Measurements from ENCODE around the gene NKD2.

DNA sequence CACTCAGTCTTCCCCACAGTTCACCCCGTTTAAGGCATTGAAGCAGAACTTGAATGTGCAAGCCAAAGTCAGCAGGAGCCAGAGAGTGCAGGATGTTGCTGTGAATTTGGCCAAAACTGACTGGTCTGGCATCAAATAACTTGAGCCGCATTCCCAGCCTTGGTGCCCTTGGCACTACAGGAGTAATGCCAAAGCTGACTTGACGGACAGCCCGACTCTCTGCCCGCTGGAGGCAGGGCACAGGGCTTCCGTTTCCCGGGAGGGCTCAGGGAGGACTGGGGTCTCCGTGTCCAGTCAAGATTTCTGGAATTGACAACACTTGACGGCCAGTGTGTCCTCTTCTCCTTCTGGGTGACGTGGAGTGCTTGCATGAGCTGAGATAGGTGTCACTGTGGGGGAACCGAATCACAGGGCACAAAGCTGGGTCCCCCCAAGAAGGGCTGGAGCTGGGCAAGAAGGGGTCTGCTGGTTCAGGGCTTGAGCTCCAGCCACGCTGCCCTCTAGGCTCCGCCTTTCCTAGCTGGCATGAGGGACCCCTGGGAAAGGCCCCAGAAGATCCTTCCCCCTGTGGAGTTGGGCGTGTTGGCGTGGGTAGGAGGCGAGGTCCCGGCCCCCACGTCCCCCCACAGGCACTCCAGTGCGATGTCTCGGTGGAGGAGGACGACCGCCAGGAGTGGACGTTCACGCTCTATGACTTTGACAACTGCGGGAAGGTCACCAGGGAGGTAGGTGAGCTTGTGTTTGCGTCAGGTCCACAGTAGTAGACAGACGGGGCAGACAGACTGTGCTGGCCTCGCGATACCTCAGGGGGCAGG lies 25.2 kb downstream of the NKD2 start:
- TF ChIP-seq ZNF354B (CRISPR knock-in tag; IDR thresholded peaks at IDR 0.05) (no peak), POLR2AphosphoS2 (IDR thresholded peaks at IDR 0.05; ENCODE audit: low read length) (no peak), TARDBP (IDR thresholded peaks at IDR 0.05) (no peak), CHD4 (IDR thresholded peaks at IDR 0.05; ENCODE audit: insufficient read depth, insufficient replicate concordance, low read depth, low read length, poor library complexity, severe bottlenecking) (no peak), CHD1 (IDR thresholded peaks at IDR 0.05; ENCODE audit: low read length) (no peak)
- TF ChIP-seq, protein P1, sequence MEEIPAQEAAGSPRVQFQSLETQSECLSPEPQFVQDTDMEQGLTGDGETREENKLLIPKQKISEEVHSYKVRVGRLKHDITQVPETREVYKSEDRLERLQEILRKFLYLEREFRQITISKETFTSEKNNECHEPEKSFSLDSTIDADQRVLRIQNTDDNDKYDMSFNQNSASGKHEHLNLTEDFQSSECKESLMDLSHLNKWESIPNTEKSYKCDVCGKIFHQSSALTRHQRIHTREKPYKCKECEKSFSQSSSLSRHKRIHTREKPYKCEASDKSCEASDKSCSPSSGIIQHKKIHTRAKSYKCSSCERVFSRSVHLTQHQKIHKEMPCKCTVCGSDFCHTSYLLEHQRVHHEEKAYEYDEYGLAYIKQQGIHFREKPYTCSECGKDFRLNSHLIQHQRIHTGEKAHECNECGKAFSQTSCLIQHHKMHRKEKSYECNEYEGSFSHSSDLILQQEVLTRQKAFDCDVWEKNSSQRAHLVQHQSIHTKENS (CRISPR knock-in tag; IDR thresholded peaks at IDR 0.05) = no peak
- TF ChIP-seq, protein P2, sequence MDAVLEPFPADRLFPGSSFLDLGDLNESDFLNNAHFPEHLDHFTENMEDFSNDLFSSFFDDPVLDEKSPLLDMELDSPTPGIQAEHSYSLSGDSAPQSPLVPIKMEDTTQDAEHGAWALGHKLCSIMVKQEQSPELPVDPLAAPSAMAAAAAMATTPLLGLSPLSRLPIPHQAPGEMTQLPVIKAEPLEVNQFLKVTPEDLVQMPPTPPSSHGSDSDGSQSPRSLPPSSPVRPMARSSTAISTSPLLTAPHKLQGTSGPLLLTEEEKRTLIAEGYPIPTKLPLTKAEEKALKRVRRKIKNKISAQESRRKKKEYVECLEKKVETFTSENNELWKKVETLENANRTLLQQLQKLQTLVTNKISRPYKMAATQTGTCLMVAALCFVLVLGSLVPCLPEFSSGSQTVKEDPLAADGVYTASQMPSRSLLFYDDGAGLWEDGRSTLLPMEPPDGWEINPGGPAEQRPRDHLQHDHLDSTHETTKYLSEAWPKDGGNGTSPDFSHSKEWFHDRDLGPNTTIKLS (IDR thresholded peaks at IDR 0.05; ENCODE audit: borderline replicate concordance, low read depth) = no peak
- TF ChIP-seq, protein P3, sequence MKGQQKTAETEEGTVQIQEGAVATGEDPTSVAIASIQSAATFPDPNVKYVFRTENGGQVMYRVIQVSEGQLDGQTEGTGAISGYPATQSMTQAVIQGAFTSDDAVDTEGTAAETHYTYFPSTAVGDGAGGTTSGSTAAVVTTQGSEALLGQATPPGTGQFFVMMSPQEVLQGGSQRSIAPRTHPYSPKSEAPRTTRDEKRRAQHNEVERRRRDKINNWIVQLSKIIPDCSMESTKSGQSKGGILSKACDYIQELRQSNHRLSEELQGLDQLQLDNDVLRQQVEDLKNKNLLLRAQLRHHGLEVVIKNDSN (CRISPR knock-in tag; IDR thresholded peaks at IDR 0.05) = no peak
- TF ChIP-seq, protein P4, sequence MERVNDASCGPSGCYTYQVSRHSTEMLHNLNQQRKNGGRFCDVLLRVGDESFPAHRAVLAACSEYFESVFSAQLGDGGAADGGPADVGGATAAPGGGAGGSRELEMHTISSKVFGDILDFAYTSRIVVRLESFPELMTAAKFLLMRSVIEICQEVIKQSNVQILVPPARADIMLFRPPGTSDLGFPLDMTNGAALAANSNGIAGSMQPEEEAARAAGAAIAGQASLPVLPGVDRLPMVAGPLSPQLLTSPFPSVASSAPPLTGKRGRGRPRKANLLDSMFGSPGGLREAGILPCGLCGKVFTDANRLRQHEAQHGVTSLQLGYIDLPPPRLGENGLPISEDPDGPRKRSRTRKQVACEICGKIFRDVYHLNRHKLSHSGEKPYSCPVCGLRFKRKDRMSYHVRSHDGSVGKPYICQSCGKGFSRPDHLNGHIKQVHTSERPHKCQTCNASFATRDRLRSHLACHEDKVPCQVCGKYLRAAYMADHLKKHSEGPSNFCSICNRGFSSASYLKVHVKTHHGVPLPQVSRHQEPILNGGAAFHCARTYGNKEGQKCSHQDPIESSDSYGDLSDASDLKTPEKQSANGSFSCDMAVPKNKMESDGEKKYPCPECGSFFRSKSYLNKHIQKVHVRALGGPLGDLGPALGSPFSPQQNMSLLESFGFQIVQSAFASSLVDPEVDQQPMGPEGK (CRISPR knock-in tag; IDR thresholded peaks at IDR 0.05; ENCODE audit: borderline replicate concordance) = no peak

Measured in K562 (cell line).